ENCODE results near the gene LRP2. TPM values are rescaled to one million over a fixed set of nuclear protein-coding genes. Genes with fewer than 3 reads are reported as not detected.

The LRP2 gene
- total and polyA plus RNA-seq, 2 of the 4 experiments (the other 2 are of a cell fraction): not detected

GRCh38 chr2:169258045-169258601 is 104.2 kb downstream of the LRP2 start:
- Histone ChIP-seq H3K56ac (ENCODE audit: extremely low read depth, insufficient read depth, low read length) (no peak overlapping the region), H2BK120ac (ENCODE audit: low read depth, low read length) (no peak overlapping the region), H3K9me3 (ENCODE audit: control insufficient read depth, insufficient read depth, low read length) (peaks cover 4% of the 10 kb centered on the region), H3K9me1 (ENCODE audit: insufficient read depth, low read length) (no peaks in the 10 kb centered on the region), H4K20me1 (ENCODE audit: insufficient read depth, low read length) (no peaks in the 10 kb centered on the region), H3K79me1 (ENCODE audit: low read depth in 1 of 2, low read length in 2 of 2) (no peaks in the 10 kb centered on the region), H2AFZ (replicated peaks; ENCODE audit: low read length, poor library complexity) (no peak overlapping the region), H4K91ac (ENCODE audit: insufficient read depth, low read depth, low read length) (no peak overlapping the region), H3K18ac (ENCODE audit: low read depth, low read length) (no peak overlapping the region), H2BK20ac (ENCODE audit: low read depth, low read length) (no peak overlapping the region), H2BK15ac (ENCODE audit: low read depth, low read length) (no peak overlapping the region), H3K36me3 (ENCODE audit: control insufficient read depth, insufficient read depth, low read length) (no peaks in the 10 kb centered on the region), H2AK9ac (replicated peaks; ENCODE audit: low read depth, low read length, poor library complexity) (no peak overlapping the region), H3K23ac (ENCODE audit: low read depth, low read length) (no peak overlapping the region), H4K8ac (ENCODE audit: low read depth in 2 of 2, low read length in 2 of 2) (no peak overlapping the region), H3K27ac (ENCODE audit: insufficient read depth, low read length) (no peak overlapping the region), H3K4me1 (ENCODE audit: control insufficient read depth, insufficient read depth, low read length) (no peaks in the 10 kb centered on the region), H3K14ac (replicated peaks; ENCODE audit: low read depth, low read length) (no peak overlapping the region), H3K9ac (ENCODE audit: low read depth, low read length) (no peak overlapping the region), H2AK5ac (ENCODE audit: low read depth, low read length) (no peak overlapping the region), H3K4ac (ENCODE audit: low read depth, low read length) (no peak overlapping the region), H3K27me3 (ENCODE audit: control insufficient read depth, insufficient read depth, low read length) (no peaks in the 10 kb centered on the region), H3K4me3 (ENCODE audit: insufficient read depth, low read depth, low read length) (no peak overlapping the region), H4K5ac (ENCODE audit: low read depth, low read length) (no peak overlapping the region), H3K4me2 (ENCODE audit: low read depth, low read length) (no peak overlapping the region), H2BK5ac (ENCODE audit: low read depth, low read length, poor library complexity, severe bottlenecking) (no peak overlapping the region)
- BruUV-seq (replicated peaks): no TSS peak
- CTCF ChIA-PET: no interaction called here
- dilution Hi-C loops (cut with HindIII; ENCODE audit: low sequenced_read_pairs, unreplicated experiment): no loop called here
- DNase-seq (no peak), ATAC-seq (ENCODE audit: low read depth) (no peak)
- no CpG with 5 or more reads among the region's 3 CpGs for WGBS, 2 experiments (ENCODE audit: extremely low coverage in 2 of 2, insufficient read length in 1 of 2)
- intact Hi-C loops (cut with micrococcal nuclease): no loop called here
- TF ChIP-seq SMC3 (IDR thresholded peaks at IDR 0.05; ENCODE audit: low read depth, low read length): no peak
- no peak for TF ChIP-seq CTCF (conservative IDR thresholded peaks at IDR 0.05; ENCODE audit: low read depth, low read length)
- TF ChIP-seq CHD1 (IDR thresholded peaks at IDR 0.05; ENCODE audit: low read depth, low read length): no peak
- no peak for TF ChIP-seq FOS (IDR thresholded peaks at IDR 0.05; ENCODE audit: low read depth, low read length)
- no peak for TF ChIP-seq MXI1 (IDR thresholded peaks at IDR 0.05; ENCODE audit: borderline replicate concordance, low read depth, low read length)
- in situ Hi-C loops (cut with MboI; ENCODE audit: low sequenced_read_pairs): no loop called here
- POLR2A ChIA-PET (ENCODE audit: unreplicated experiment): no interaction called here
